Activated CD4-positive, alpha-beta T cell treated with anti-CD3 and anti-CD28 coated beads, Interleukin-2, amount 10 ng/mL, durations not matched to agents 7 days and 5 days (primary cell): ENCODE data around the gene ADSS2. TPM values are rescaled to one million over a fixed set of nuclear protein-coding genes. Genes with fewer than 3 reads are reported as not detected.
"Not testable (repeated sequence)": the region's sequence is repeated elsewhere in the genome, so short reads cannot be mapped to it uniquely, and the experiment has no call there.

Experiments used
- CTCF ChIA-PET: fragments of 350-600 bp; sonication (Branson Sonifier 250); formaldehyde crosslinking; loops from one replicate; lab custom pipeline; 2021; ENCODE audit warnings: antibody characterized with exemption; lab: Charles Lee
- POLR2A ChIA-PET: fragments of 350-600 bp; sonication (Branson Sonifier 250); formaldehyde crosslinking; loops from one replicate; lab custom pipeline; 2021; ENCODE audit warnings: antibody characterized with exemption; lab: Charles Lee
- DNase-seq: peaks from one replicate; pipeline ENCODE4 v3.0.0-alpha.2; 2020
- H3K27ac Mint-ChIP-seq: one replicate; pipeline ENCODE4 v1.8.0; 2021; ENCODE audit warnings: mild to moderate bottlenecking, moderate library complexity, mixed read lengths
- H3K27me3 Mint-ChIP-seq: one replicate; pipeline ENCODE4 v1.8.0; 2021; ENCODE audit warnings: mixed read lengths
- H3K36me3 Mint-ChIP-seq: one replicate; pipeline ENCODE4 v1.8.0; 2021; ENCODE audit warnings: low read depth, mixed read lengths
- H3K4me1 Mint-ChIP-seq: one replicate; pipeline ENCODE4 v1.8.0; 2021; ENCODE audit warnings: mixed read lengths
- H3K4me3 Mint-ChIP-seq: one replicate; pipeline ENCODE4 v1.8.0; 2021; ENCODE audit warnings: mild to moderate bottlenecking, moderate library complexity, mixed read lengths
- H3K9me3 Mint-ChIP-seq: one replicate; pipeline ENCODE4 v1.8.0; 2021; ENCODE audit warnings: mixed read lengths
- total RNA-seq, 2 experiments: library from RNA; stranded (reverse); gene quantifications; one replicate each; pipeline ENCODE4 v1.2.3, GENCODE V29; 2021

ADSS2 gene
- total RNA-seq: 10 to 100 TPM; 51.7 to 54.0 TPM

DNA sequence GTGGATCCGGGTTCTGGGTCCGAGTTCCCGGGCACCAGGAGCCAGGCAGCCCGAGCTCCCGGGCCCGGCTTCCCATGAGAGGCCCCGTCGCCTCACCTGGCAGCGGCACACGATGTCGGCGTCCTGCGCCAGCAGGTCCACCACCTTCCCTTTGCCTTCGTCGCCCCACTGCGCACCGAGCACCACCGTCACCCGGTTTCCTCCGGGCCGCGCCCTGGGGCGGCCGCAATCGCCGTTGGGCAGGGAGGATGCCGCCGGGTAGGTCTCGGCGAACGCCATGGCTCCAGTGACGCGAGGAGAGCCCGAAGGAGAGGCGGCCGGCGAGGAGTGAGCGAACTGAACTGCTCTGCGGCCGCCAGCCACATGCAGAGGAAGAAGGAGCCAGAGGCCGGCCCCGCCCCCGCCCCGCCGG lies at the start of gene ADSS2:
TSS of gene ADSS2 (minus strand) at position 371 of the 412 bp plus-strand sequence. CDS start at position 279, 92 bp downstream.
- no peak for DNase-seq
- Mint-ChIP-seq H3K4me1 (peaks cover 46% of the 10 kb centered on the region), H3K27me3 (no peaks in the 10 kb centered on the region), H3K4me3 (peak within 1 kb of the TSS; percentile 97), H3K27ac (peak within 1 kb of the TSS; percentile 99), H3K9me3 (peaks cover 6% of the 10 kb centered on the region), H3K36me3 (peaks cover 33% of the 10 kb centered on the region)
- ChIA-PET CTCF (no interaction called here), POLR2A (interaction anchor here (0.8 kb wide), 1 partner anchor 149 kb away, joined by 3 read pairs; no protein-coding TSS in a partner anchor)

DNA sequence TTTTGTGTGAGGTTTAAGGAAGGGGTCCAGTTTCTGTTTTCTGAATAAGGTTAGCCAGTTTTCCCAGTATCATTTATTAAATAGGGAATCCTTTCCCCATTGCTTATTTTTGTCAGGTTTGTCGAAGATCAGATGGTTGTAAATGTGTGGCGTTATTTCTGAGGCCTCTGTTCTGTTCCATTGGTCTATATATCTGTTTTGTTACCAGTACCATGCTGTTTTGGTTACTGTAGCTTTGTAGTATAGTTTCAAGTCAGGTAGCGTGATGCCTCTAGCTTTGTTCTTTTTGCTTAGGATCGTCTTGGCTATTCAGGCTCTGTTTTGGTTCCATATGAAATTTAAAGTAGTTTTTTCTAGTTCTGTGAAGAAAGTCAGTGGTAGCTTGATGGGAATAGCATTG lies 48.8 kb upstream of the ADSS2 start:
- H3K36me3 Mint-ChIP-seq, H3K4me1 Mint-ChIP-seq, CTCF ChIA-PET, H3K9me3 Mint-ChIP-seq, H3K27me3 Mint-ChIP-seq, H3K27ac Mint-ChIP-seq, DNase-seq, POLR2A ChIA-PET, H3K4me3 Mint-ChIP-seq: not testable (repeated sequence)

DNA sequence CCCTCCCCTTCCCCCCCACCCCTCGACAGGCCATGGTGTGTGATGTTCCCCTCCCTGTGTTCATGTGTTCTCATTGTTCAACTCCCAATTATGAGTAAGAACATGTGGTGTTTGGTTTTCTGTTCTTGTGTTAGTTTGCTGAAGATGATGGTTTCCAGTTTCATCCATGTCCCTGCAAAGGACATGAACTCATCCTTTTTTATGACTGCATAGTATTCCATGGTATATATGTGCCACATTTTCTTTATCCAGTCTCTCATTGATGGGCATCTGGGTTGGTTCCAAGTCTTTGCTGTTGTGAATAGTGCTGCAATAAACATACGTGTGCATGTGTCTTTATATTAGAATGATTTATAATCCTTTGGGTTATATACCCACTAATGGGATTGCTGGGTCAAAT lies 47.8 kb upstream of the ADSS2 start:
- CTCF ChIA-PET, POLR2A ChIA-PET: not testable (repeated sequence)

DNA sequence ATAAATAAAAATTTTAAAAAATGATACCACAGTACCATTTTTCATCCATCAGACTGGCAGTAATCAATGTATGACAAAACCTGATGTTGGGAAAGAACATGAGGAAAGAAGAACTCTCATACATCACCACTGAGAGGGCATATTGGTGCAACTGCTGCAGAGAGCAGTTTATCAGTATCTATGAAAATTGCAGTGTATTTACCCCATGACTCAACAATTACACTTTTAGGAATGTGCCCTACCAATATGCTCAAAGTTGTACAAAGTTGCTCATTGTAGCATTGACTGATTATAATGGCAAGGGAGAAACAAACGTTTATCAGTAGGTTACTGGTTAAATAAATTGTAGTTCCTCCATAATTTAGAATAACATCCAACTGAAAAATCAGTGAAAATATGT lies 46.1 kb upstream of the ADSS2 start:
- ChIA-PET CTCF (no interaction called here), POLR2A (no interaction called here)
- Mint-ChIP-seq H3K27ac (no peak overlapping the region), H3K4me3 (no peak overlapping the region), H3K27me3 (peaks cover 1% of the 10 kb centered on the region), H3K36me3 (no peaks in the 10 kb centered on the region), H3K4me1 (no peaks in the 10 kb centered on the region), H3K9me3 (peaks cover 2% of the 10 kb centered on the region)
- DNase-seq: no peak

More for the DNA sequence above, 47.8 kb upstream of the ADSS2 start:
- H3K4me1 Mint-ChIP-seq, H3K4me3 Mint-ChIP-seq, H3K27me3 Mint-ChIP-seq, H3K36me3 Mint-ChIP-seq, DNase-seq, H3K27ac Mint-ChIP-seq, H3K9me3 Mint-ChIP-seq: not testable (repeated sequence)

DNA sequence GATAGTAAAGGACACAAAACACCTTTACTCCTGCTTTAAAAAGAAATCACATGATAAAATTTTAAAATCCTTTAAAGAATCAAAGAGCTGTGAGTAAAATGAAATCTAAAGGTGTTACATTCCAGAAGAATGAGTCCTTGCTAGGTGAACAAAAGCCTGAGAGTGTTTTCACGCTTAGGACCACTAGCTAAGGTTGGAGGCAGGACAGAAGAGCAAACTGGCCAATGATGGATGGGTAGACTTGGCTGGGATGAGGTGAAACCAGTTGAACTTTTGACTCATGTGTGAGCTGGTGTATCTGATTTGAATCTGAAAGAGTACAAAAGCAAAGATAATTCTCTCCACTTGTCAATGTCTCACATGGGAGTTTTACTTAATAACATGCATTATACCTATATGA lies 44.5 kb upstream of the ADSS2 start:
- Mint-ChIP-seq H3K27ac (no peak overlapping the region), H3K27me3 (peaks cover 1% of the 10 kb centered on the region)
- POLR2A ChIA-PET: no interaction called here

DNA sequence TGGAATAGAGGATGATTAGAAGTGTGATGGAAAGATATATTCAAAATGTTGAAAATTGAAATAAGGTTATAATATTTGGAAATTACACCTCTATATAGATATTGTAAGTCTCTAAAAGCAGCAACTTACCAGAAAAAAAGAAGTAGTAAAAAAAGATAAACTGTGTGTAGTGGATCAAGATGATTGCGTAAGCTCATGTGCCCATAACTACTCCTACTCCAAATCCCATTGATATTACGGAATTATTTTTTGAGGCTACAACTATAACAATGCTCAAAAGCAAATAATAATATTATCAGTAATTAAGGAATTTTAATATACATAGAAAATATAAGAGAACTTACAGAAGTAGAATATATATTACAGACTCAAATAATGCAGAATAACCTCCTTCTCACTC lies 42.9 kb upstream of the ADSS2 start:
- ChIA-PET CTCF (no interaction called here), POLR2A (no interaction called here)
- Mint-ChIP-seq H3K27me3 (peaks cover 1% of the 10 kb centered on the region), H3K9me3 (peaks cover 2% of the 10 kb centered on the region), H3K4me1 (no peaks in the 10 kb centered on the region), H3K36me3 (no peaks in the 10 kb centered on the region), H3K4me3 (no peak overlapping the region), H3K27ac (no peak overlapping the region)
- DNase-seq: no peak

More for the DNA sequence above, 44.5 kb upstream of the ADSS2 start:
- Mint-ChIP-seq H3K4me3 (no peak overlapping the region), H3K9me3 (peaks cover 2% of the 10 kb centered on the region), H3K36me3 (no peaks in the 10 kb centered on the region), H3K4me1 (no peaks in the 10 kb centered on the region)
- no peak for DNase-seq
- CTCF ChIA-PET: no interaction called here

DNA sequence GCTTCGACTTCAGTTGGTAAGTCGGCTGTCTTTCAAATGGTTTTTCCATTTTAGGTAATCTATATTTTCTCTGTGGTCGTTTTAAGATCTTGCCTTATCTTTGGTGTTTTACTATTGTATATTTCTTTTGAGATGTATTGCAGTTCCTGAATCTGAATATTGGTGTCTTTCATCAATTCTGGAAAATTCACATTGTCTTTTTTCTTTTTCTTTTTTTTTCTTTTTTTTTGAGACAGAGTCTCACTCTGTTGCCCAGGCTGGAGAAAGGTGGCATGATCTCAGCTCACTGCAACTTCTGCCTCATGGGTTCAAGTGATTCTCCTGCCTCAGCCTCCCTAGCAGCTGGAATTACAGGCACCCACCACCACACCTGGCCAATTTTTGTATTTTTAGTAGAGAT lies 33.3 kb upstream of the ADSS2 start:
- H3K4me3 Mint-ChIP-seq, H3K9me3 Mint-ChIP-seq, POLR2A ChIA-PET, DNase-seq, H3K4me1 Mint-ChIP-seq, H3K27me3 Mint-ChIP-seq, CTCF ChIA-PET, H3K36me3 Mint-ChIP-seq, H3K27ac Mint-ChIP-seq: not testable (repeated sequence)

DNA sequence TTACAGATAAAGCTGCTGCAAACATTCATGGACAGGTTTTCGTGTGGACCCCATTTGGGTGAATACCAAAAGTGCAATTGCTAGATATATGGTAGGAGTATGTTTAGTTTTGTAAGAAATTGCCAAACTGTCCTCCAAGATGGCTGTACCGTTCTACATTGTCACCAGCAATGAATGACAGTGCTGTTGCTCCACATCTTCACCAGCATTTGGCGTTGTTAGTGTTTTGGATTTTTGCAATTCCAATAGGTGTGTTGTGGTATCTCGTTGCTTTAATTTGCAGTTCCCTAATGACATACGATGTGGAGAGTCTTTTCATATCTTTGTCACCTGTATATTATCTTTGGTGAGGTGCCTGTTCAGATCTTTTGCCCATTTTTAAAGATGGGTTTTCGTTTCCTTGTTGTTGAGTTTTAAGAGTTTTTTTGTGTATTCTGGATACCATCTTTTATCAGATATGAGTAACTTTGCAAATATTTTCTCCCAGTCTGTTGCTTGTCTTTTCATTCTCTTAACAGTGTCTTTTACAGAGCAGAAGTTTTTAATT lies 21.4 kb upstream of the ADSS2 start:
- peaks cover 3% of the 10 kb centered on the region for H3K27me3 Mint-ChIP-seq
- no peak for DNase-seq
- H3K27ac Mint-ChIP-seq: no peak overlapping the region
- H3K9me3 Mint-ChIP-seq: no peaks in the 10 kb centered on the region
- no peaks in the 10 kb centered on the region for H3K36me3 Mint-ChIP-seq
- no peak overlapping the region for H3K4me3 Mint-ChIP-seq
- ChIA-PET CTCF (interaction anchor here (1.5 kb wide), 1 partner anchor 12 kb away, joined by 4 read pairs; the partner anchor contains the start of gene CATSPERE), POLR2A (no interaction called here)
- no peaks in the 10 kb centered on the region for H3K4me1 Mint-ChIP-seq

DNA sequence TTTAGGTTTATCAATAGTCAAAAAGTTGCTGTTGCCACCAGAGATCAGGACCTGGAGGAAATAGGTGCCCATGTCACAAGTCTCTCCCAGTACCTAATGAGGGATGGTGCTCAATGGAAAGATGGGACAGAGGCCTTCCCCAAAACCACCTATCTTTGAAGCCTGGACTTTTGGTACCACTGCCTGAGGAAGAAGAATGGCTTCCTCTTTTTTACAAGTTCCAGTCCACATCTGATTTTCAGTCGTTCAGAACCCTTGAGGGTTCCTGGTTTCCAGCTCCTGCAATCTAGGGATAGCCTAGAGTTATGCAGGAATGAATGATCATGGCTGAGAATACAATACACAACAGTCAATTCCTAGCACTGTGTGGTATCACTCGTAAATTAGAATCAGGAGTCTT lies 15.0 kb upstream of the ADSS2 start:
- CTCF ChIA-PET: no interaction called here
- Mint-ChIP-seq H3K4me1 (no peaks in the 10 kb centered on the region), H3K4me3 (no peak overlapping the region), H3K9me3 (no peaks in the 10 kb centered on the region), H3K27me3 (no peaks in the 10 kb centered on the region), H3K27ac (no peak overlapping the region), H3K36me3 (no peaks in the 10 kb centered on the region)
- POLR2A ChIA-PET: no interaction called here
- DNase-seq: no peak

DNA sequence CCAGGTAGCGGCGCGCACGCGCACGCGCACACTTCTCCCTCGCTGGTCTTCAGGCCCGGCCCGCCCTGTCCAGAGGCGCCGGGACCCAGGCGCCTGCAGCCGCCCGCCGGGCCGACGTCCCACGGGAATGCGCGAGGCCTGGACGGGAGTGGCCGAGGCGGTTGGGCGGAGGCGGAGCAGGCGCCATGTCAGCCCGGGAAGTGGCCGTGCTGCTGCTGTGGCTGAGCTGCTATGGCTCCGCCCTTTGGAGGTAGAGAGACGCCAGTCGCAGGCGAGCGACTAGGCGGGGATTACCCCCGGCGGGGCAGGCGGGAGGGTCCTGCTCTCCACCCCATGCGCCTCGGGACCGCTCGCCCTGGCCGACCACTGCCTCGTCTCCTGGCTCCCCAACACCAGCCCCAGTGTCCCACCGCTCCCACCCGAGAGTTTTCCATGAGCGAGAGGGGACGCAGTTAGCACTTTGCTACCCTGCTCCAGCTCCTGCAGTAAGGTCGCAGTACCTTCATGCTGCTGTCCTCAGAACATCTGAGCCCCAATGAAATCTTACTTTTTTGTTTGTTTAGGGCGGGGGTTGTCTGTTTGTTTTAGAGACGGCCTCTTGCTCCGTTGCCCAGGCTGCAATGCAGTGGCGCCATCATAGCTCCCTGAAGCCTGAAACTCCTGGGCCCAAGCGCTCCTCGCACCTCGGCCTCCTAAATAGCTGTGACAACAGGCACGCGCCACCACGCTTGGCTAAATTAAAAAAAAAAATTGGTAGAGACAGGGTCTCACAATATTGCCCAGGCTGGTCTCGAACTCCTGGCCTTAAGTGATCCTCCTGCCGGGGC lies 9.7 kb upstream of the ADSS2 start, which contains the start of gene CATSPERE:
TSS of gene CATSPERE (plus strand) at position 29 of the 827 bp plus-strand sequence. CDS start at position 186, 157 bp downstream.
- H3K9me3 Mint-ChIP-seq: peaks cover 12% of the 10 kb centered on the region
- ChIA-PET CTCF (interaction anchor here (0.6 to 1.6 kb wide), 5 partner anchors 11 to 492 kb away, joined by 3 to 7 read pairs (median 4); no protein-coding TSS in a partner anchor), POLR2A (no interaction called here)
- H3K27ac Mint-ChIP-seq: peak within 1 kb of the TSS; percentile 91
- peaks cover 19% of the 10 kb centered on the region for H3K4me1 Mint-ChIP-seq
- H3K27me3 Mint-ChIP-seq: no peaks in the 10 kb centered on the region
- peaks cover 23% of the 10 kb centered on the region for H3K36me3 Mint-ChIP-seq
- H3K4me3 Mint-ChIP-seq: peak within 1 kb of the TSS; percentile 74
- peak; percentile 81 for DNase-seq

DNA sequence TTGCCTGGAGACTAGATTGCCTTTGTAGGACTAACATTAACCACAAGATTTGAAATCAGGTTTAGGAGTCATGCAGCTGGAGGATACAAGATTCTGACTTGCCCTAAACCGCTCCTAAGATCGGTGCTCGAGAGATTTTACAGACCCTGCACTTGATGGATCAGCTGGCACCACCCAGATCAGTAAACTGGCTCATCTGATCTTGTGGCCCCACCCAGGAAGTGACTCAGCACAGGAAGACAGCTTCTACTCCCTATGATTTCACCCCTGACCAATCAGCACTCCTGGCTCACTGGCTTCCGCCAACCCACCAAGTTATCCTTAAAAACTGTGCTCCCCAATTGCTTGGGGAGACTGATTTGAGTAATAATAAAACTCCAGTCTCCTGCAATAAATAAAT lies 8.5 kb upstream of the ADSS2 start:
- Mint-ChIP-seq H3K36me3 (peaks cover 23% of the 10 kb centered on the region), H3K4me1 (peaks cover 19% of the 10 kb centered on the region), H3K9me3 (peaks cover 12% of the 10 kb centered on the region), H3K27ac (peak overlapping the region; percentile 86), H3K4me3 (peak overlapping the region; percentile 10), H3K27me3 (no peaks in the 10 kb centered on the region)
- POLR2A ChIA-PET: no interaction called here
- peak; percentile 44 for DNase-seq
- CTCF ChIA-PET: interaction anchor here (0.6 to 1.0 kb wide), 3 partner anchors 11 to 1864 kb away, joined by 3 read pairs; no protein-coding TSS in a partner anchor

DNA sequence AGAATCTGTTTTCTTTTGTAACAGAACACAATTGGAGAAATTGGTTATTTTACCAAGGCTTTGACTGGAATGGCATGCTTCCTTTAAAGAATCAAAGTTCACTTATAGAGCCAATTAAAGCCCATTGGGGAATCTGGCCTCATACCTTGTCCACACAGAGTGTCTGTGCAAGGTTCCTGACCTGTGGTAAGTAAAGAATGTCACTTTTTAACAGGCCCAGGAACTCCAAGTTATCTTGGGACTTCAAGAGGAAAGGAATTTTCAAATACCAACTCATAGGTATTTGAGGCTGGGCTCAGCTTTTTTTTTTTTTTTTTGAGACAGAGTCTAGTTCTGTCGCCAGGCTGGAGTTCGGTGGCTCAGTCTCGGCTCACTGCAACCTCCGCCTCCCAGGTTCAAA lies 7.1 kb upstream of the ADSS2 start:
- H3K9me3 Mint-ChIP-seq: peaks cover 16% of the 10 kb centered on the region
- peaks cover 23% of the 10 kb centered on the region for H3K36me3 Mint-ChIP-seq
- DNase-seq: no peak
- H3K4me3 Mint-ChIP-seq: no peak overlapping the region
- no peak overlapping the region for H3K27ac Mint-ChIP-seq
- ChIA-PET POLR2A (interaction anchor here (1.2 kb wide), 1 partner anchor 1203 kb away, joined by 6 read pairs; the partner anchor contains the start of gene CEP170), CTCF (no interaction called here)
- H3K27me3 Mint-ChIP-seq: no peaks in the 10 kb centered on the region
- peaks cover 19% of the 10 kb centered on the region for H3K4me1 Mint-ChIP-seq

DNA sequence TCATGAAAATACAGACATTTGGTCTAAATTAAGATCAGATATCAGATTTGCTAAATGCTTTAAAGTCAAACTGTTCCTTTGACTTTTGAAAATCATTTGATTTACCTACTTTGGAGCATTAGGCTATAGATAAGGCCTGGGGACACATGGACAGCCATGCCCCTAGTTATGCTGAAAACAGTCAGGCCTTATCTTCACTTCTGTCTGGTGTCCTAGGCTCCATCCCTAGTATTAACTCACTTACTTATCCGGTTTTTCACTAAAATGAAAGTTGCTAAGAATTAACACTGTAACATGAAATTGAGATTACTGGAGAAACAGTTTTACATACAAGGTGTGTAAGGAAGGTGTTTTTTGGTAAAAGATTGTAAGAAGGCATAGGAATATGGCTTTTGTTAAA lies 4.9 kb upstream of the ADSS2 start:
- Mint-ChIP-seq H3K4me3 (no peak overlapping the region), H3K9me3 (peaks cover 18% of the 10 kb centered on the region), H3K36me3 (peaks cover 27% of the 10 kb centered on the region), H3K27me3 (no peaks in the 10 kb centered on the region), H3K27ac (no peak overlapping the region), H3K4me1 (peaks cover 29% of the 10 kb centered on the region)
- ChIA-PET POLR2A (no interaction called here), CTCF (no interaction called here)
- DNase-seq: no peak
